CD4-positive, alpha-beta T cell treated with Interleukin-17A for 1 hour (primary cell): Measurements from ENCODE around the gene PARD3B.

Experiments used
- DNase-seq: peaks from one replicate; pipeline ENCODE4 v3.0.0-alpha.2; 2020

The PARD3B gene

DNA sequence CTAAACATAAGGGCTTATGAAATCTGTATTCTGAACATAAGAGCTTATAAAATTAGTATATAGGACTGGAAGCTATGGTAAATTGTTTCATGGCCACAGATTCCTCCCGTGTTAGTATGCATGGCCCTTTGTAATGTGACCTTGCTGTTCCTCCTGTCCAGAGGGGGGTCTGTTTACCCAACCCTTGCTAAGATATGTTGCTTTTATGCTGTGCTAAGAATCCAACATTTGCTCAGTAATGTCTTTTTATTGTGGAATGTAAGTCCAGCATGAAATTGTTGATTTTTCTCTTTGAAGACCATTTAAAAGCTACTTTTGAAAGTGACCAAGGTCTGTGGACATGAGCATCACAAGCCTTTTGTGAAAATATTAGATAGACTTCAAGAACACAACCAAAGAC is 485.4 kb downstream of the PARD3B start:
- no peak for DNase-seq

DNA sequence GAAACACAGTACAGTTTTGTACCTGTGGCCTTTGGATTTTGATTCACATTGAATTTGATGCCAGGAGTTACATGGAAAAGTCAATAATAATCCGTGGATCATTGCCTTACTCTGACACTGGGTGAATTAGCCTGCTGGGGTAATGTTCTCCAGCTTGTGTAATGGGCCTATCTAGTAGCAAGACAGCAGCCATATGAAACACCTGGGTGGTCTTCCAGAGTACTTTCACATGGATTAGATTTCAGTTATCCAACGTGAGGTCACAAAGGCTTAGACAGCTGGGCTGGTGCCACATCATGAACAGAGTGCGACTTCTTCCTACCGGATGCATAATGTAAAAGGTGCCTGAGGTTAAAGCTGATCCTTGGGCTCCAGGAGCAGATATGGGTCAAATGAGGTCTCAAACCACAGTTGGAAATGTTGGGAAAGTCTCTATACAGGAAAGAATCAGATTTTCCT is 486.8 kb downstream of the PARD3B start:
- no peak for DNase-seq

DNA sequence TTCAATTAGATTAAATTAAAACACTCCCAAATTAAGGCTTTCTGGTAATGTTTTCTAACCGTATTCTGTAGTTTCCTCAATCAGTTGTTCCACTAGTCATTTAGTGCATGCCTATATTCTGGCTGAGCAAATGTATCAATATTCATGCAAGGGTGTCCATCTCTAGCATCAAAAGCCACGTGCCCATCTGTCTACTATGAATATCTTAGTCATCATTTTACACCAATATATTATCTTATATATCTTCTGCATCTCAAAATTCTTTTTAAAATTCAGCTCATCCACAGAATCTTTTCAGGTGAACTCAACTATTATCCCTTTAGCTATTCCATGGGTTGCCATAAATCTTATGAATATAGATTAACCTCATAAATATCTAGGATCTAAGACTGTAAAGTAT is 488.2 kb downstream of the PARD3B start:
- no peak for DNase-seq

DNA sequence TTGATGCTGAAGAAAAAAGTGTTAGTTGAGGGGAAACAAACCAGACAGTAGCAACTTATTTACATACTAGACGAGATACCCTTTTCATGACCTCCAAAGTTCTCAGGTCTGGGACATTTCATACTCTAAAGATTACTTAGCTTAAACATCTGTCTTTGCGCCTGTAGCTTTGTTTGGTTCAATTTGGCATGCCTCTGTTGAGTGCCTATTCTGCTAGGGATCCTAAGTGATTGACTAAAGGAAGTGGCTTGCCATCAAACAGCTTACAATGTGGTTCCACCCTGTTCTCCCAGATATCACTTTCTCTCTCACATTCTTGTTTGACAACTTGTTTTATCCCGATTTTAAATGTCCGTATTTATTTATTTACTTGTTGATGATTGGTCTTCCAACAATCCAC is 488.8 kb downstream of the PARD3B start:
- peak; percentile 3 for DNase-seq

DNA sequence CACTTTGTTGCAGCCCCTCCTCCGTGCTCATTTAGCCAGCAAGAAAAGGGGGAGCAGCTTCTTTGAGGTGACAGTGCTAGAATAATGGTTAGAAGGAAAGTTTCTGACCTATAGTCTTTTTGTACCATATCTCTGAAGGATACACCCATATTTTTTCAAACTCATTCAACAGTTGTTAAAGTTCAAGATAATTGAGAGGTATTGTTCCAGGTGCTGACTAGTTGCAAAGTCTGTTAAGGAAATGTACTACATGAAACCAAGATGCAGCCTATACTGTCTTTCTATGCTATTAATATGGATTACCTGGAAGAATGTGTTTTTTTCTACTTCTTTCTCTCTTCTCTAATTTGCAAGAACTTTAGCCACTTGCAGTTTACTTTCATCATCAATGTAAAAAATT is 495.0 kb downstream of the PARD3B start:
- no peak for DNase-seq

DNA sequence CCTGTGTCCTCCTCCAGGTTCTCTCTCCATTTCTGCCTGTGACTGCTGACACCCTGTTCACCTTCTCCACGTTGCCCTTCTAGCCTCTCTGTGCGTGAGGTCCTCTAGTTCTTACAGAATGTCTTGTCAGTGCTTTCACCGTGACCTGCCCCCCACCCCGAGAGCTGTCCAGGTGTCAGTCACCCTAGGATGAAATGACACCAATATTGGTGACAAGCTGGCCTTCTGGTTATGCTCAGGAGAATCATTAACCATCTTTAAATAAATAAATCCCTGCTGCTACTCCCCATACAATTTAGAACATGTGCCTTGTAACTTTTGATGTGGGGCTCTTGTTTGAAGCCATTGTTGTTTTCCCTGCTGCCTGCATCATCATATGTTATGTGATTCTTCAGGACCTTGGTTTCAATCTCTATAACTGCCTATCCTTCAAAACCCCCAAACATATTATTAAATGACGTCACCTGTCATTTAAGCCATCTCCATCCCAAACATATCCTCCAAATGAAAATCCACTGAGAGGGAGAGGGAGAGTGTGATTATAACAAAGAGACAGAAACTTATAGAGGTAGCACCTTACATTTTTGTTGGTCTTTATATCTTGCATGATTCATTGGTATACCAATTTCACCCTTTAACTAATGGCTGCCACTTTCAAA is 496.3 kb downstream of the PARD3B start:
- DNase-seq, result no peak

DNA sequence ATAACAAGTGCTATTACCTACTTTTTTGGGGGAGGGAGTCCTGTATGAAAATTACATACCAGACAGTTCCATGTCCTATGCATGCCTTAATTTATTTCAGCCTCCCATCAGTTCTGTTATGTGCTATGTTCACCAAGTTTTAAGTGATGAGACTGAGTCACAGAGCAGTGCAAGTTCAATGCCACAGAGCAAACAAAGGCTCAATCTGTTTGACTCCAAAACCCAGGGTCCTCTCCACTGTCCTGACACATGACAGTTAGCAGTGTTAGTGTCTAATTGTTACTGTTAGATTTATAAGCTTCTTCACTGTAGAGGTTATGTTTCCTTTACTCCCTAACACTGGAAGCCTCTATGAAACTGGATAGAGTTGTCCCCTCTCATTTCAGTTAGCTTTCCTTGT is 498.0 kb downstream of the PARD3B start:
- DNase-seq, result no peak

DNA sequence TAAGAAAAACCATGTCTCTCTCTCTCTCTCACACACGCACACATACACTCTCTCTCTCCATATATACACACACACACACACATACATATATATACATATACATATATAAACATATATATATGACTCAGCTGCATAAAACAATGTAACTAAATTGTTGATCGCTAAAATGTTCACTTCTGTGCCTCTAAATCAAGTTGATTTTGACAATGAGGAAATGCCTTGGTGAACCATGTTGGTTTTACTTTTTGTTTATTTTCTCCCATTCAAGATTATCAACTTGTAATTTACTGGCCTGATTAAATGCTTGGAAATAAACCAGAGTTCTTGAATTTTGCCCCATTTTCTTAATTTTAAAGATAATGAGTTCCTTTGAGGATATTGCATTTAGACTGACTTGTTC is 500.4 kb downstream of the PARD3B start:
- no peak for DNase-seq

DNA sequence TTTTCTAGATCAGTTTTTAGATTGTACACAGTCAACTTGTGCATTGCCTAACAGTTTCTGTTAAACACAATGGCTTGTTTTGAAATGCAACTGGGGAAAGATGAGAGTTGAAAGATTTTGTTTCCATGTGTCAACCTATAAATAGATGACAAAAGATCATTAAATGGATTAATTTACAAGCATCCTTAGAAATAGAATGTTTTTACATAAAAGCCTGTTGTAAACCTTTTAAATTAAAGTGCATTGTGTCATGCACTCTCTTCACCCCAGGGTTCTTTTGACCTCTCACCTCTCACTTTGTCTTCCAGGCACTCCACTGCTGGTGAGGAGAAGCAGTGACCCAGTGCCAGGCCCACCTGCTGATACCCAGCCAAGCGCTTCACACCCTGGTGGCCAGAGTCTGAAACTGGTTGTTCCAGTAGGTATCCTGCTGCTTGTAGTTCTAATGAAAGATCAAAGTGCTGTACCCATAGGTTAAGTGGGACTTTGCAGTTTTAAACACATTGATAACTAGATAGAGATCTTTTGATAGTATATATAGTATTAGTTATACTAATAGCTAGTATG is 502.1 kb downstream of the PARD3B start:
- DNase-seq, result no peak

DNA sequence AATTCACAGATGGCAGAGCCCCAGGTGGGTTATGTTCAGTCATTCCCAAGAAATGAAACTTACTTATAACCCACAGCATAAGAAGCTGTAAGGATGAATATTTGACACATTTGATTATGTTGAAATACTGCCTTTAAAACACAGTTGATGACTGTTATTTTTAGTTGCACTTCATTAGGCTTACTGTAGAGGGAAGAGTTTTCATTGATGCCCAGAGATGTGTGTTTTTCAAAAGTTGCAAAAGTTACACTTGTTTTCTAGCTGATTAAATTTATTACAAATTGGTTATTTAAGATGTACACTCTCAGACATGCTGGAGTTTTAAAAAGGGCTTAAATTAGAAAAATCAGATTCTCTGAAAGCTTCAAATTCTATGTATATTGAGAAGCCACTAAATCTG is 506.1 kb downstream of the PARD3B start:
- no peak for DNase-seq

DNA sequence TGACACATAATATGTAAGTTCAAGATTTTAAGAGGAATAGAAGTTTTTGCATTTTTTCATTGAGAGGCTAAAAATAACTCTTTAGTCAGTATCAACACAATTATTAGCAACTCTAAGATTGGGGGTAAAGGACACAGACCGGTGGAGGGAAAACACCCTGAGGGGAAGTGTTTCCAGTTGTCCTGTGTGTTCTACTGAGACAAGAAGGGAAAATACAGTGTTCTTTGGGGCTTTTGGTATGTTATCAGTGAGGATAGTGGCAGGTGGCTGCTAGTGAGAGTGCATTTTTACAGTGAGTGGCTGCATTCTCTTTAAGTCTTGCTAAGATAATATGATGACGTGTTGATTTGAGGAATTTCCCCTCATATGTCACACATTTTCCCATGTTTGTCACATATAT is 507.5 kb downstream of the PARD3B start:
- DNase-seq, result no peak

DNA sequence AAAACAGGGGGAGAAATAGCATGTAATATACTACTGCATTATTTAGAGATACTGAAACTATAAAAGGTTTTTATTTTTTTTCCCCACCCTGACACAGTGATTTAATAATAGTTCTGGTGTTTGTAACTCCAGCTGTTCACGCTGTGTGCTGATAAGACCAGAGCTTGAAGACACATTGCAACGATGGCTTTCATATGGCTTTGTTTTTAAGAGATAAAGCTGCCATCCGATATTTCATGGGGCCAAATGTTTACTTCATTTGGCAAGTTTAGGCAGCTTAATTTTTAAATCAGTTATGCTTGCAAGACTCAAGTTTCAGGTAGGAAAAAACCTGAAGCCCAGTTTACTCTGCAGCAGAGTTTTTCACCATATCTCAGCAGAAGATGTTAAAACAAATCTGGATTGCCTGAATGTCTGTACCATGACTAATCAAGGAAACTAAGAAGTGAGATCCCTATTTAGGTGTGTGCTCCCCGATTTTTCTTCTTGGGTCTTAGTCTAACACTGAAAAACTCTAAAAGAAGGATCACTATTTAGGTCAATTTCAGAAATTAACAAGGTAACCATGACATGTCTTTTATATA is 508.6 kb downstream of the PARD3B start:
- DNase-seq, result no peak

DNA sequence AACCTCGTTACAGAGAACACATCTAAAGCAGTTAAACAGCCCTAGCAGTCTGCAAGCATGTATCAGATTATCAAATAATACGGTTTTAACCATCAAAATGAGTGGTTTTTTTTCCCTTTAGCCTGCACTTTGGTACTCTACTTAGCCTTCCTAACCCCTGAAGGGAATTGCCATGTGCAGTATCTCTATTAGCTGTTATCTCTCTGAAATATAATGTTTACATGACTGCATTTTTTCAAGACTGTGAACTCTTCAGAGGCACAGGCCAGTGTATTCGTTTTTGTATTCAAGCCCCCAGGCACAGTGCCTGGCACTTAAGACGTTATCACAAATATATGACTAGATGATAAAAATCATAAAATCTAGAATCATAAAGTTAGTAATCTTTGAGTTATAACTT is 509.5 kb downstream of the PARD3B start:
- no peak for DNase-seq

DNA sequence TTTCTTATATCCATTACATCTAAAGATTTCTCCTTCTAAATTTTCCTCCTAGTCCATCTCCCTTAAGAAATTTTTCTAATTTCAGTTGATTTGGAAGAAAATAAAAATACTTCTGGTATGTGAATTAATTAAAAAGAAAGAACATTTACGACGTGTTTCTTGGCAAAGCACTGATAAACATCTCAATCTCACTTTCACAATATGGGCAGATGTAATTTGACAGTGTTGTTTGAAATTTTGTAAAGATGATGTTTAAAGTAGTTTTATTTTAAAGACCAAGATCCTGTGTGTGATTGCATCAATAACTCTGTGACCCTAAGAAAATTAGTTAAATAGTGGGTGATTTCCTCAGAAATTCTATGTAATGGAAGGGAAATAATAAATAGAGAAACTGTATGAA is 510.0 kb downstream of the PARD3B start:
- no peak for DNase-seq

DNA sequence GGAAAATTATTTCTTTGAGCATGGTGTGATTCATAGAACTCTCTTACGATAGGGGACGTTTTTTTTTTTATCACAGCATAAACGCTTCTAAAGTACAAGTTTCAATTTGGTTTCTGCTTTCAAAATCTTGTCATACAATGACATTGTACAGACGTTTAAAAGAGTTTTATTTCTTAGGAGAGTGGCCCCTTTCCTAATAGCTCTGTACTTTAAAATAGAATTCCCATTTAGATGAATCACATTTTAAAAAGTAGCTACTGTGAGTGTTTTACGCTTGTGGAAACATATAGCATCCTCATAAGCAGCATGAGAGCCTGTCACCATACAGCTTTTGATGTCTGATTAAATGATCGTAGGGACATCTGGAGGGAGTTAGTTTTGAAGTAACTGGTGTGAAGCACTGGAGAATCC is 510.9 kb downstream of the PARD3B start:
- DNase-seq, result peak; percentile 10

DNA sequence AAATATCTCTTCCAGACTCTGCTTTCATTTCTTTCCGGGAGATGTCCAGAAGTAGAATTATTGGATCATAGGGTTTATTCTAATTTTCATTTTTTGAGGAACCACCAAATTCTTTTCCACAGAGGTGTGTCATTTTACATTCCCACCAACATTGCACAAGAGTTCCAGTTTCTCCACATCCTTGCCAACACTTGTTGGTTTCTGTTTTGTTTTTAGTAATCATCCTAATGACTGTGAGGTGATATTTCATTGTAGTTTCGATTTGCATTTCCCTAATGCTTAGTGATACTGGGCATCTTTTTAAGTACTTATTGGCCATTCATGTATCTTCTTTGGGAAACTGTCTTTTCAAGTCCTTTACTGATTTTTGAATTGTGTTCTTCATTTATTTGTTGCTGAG is 513.1 kb downstream of the PARD3B start:
- no peak for DNase-seq

DNA sequence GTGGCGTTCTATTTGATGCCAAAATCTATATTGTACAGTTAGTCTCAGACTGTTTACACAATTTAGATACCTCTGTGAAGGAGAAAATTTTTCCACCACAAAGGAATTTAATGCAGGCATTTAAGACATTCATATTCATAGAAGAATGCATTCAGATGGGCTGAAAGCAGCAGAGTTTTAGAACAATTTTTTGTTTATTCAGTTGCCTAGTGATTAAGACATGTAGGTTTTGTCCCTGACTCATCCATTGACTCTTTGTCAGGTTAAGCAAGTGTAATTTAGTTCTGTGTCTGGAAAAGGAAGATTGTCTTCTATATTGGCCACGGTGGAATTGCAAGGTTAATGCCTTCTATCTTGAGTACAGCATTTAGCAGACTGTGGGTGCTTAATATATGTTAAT is 515.0 kb downstream of the PARD3B start:
- DNase-seq, result no peak

DNA sequence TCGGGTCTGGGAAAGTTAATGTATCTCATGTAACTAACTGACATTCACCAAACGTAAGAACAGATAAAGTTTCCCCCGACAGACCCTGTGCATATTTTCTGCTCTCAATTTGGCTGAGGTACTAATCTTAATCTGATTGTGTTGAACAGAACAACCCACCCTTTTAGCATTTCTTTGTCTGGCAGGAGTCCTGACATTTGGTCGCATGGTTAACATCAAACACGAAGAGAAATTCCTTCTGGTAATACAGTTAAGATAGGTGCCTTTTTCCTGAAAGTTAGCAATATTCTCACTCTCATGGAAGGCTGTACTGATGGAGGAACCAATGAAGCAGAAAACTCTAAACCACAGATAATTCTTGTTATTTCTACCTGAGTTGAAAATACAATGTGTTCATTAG is 520.8 kb downstream of the PARD3B start:
- DNase-seq, result no peak

DNA sequence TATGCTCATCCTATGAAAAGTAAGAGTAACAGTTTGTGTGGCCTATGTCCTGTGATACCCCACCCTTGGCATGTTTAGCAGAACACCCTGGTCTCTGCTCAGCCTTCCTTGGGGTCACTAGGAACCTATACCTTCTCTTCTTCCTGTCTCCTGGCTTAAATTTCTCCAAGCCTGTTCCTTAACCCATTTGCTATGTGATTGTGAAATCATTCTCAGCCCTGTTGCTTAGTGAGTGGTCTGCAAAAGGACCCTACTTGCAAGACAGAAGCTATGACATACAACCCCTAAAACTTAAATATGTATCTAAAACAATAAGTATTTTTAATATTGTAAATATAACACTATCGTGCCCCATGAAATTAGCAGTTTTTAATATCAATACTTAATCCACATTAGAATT is 524.7 kb downstream of the PARD3B start:
- no peak for DNase-seq

DNA sequence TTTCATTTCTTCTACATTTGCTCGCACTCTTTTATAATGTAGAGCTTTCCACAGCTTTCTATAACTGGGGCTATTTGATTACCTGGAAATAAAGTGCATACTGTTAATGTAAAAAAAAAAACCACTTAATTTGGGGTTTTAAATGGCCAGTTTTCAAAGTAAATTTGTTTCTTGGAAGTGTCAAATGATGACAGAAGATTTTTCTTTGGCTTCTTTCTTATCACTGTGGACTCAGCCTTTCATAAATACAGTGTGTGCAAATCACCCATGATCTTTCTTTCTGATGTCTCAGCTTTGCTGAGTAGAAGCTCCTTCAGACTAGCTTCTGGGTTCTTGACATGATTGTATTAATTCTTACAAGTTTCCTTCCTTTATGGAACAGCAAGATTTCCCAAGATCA is 525.6 kb downstream of the PARD3B start:
- DNase-seq, result no peak

DNA sequence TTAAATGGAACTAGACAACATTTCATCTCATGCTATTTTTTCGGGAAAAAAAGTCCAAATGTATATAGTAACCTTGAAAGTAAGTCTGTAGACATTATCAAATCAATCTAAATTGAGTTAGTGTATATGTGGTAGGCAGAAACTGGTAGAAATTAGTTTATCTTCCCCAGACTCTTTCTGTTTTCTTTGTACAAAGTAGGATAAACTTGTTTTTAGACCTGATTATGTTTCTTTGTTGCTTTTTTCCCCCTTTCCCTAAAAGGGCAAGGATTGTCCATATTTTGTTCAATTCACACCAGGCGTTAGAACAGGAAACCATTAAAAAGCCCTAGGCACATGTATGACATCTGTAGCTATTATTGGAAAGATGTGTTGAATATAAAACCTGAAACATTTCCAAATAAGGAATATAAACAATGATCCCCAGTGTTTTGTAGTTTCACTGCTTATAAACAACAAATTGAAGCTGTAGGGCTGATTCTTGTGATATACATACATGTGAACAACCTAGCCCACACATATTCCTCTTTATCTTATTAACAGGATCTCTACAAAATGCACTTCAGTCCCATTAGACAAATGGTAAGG is 528.3 kb downstream of the PARD3B start:
- no peak for DNase-seq

DNA sequence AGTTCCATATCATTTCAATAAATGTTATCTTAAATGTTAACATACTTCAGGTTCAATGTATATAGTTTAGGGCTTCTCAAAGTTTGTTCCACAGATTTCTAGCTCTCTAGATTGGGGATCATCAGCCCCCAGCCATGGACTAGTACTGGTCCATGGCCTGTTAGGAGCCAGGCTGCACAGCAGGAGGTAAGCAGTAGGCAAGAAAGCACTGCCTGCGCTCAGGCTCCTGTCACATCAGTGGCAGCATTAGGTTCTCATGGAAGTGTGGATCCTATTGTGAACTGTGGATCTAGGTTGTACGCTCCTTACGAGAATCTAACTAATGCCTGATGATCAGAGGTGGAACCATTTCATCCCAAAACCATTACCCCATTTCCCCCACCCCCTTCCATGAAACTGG is 531.1 kb downstream of the PARD3B start:
- DNase-seq, result no peak

DNA sequence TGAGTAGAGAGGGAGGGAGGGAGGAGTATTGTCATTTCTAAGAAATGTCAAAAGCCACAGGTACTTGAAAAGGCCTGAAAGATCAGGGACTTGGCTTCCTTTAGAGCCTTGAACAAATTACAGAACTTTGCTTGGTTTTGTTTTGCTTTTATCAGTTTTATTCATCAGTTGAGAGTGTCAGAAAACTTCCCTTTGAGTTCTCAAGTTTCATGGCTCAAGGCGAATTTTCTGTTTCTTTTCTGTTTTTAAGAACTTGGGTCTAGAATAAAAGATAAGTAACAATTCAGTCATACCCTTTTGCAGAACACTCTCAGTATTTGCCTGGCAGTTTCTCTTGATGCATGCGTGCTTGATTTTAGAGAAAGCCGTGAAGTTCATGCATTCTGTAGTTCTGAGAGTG is 531.9 kb downstream of the PARD3B start:
- DNase-seq, result peak; percentile 58

DNA sequence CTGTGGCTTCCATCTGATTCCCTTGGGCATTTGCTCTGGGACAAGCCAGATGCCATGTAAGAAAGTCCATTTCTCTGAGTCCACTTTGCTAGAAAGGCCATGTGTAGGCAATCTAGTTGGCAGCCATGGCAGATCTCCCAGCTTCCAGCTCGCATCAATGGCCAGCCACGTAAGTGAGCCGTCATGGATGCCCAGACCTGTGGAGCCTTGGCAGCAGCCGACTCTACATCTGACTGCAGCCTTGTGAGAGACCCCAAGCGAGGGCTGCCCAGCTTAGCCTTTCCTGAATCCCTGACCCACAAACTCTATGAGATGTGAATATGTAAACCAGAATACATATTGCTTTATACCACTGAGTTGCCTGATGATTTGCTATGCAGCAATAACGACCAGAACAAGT is 533.5 kb downstream of the PARD3B start:
- no peak for DNase-seq

DNA sequence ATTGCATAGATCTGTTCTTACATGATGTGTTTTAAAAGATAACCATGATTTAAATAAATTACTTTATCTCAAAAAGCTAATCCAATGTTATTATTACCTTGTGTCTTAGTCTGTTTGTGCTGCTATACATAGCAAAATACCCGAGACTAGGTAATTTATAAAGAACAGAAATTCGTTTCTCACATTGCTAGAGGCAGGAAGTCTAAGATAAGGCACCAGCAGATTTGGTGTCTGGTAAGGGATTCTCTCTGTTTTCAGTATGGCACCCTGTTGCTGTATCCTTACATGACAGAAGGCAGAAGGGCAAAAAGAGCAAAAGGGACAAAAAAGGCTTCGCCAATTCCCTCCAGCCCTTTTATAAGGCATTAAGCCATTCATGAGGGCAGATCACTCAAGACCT is 533.9 kb downstream of the PARD3B start:
- no peak for DNase-seq
